Endothelial cell of umbilical vein (primary cell): Measurements from ENCODE around the gene HOXB2. TPM values are rescaled to one million over a fixed set of nuclear protein-coding genes. Genes with fewer than 3 reads are reported as not detected.

ENCODE experiments used
- BruUV-seq: library from RNA; stranded (reverse); fragments of 400-500 nt; replicated peaks from 2 replicates; lab custom pipeline; 2021; lab: Mats Ljungman, UMichigan
- CTCF ChIA-PET: fragments of 300-600, 350-600 bp; sonication (Branson Sonifier 250); formaldehyde crosslinking; loops from one replicate; lab custom pipeline; 2021; ENCODE audit warnings: antibody characterized with exemption, inconsistent platforms; lab: Charles Lee
- POLR2A ChIA-PET: fragments of 300-600, 350-600 bp; sonication (Branson Sonifier 250); formaldehyde crosslinking; loops from one replicate; lab custom pipeline; 2021; ENCODE audit warnings: antibody characterized with exemption, inconsistent platforms; lab: Charles Lee
- DNase-seq: peaks from one replicate; pipeline ENCODE4 v3.0.0-alpha.2; 2011; ENCODE audit warnings: low read depth, low spot score
- FAIRE-seq: peaks from 2 replicates; lab custom pipeline; 2011; peaks lifted over from hg19 to GRCh38; lab: Jason Lieb, UNC
- H2AFZ ChIP-seq: 2 replicates; pipeline ENCODE4 v1.6.0; 2012; ENCODE audit warnings: low read depth, low read length, control low read depth, inconsistent platforms
- H3K27ac ChIP-seq: 2 replicates; pipeline ENCODE4 v1.5.1; 2011; ENCODE audit warnings: low read depth, mild to moderate bottlenecking, control low read depth, low read length, moderate library complexity; ENCODE audit not compliant: insufficient read depth
- H3K27me3 ChIP-seq, 2 experiments: 2 replicates each; pipeline versions ENCODE4 v1.6.0 to v1.6.1; 2011; ENCODE audit warnings: low read length in 2 of 2, mixed read lengths in 1 of 2; ENCODE audit not compliant: control insufficient read depth in 2 of 2, insufficient read depth in 2 of 2
- H3K36me3 ChIP-seq, 2 experiments: 2 replicates in 1 of 2; 3 replicates in 1 of 2; pipeline ENCODE4 v1.5.1; 2011; ENCODE audit warnings: low read length in 2 of 2, mild to moderate bottlenecking in 1 of 2, moderate library complexity in 1 of 2; ENCODE audit not compliant: control insufficient read depth in 2 of 2, insufficient read depth in 2 of 2; ENCODE audit errors: extremely low read depth in 1 of 2
- H3K4me1 ChIP-seq: 3 replicates; pipeline ENCODE4 v1.5.1; 2011; ENCODE audit warnings: mild to moderate bottlenecking, low read length; ENCODE audit not compliant: control insufficient read depth, insufficient read depth; ENCODE audit errors: extremely low read depth
- H3K4me2 ChIP-seq: 2 replicates; pipeline ENCODE4 v1.6.1; 2011; ENCODE audit warnings: low read length, control low read depth, mixed read lengths; ENCODE audit not compliant: insufficient read depth
- H3K4me3 ChIP-seq, 3 experiments: fragments of 200-600 bp in 1 of 3; sonication (generic), shearing (Covaris generic) in 1 of 3; replicated peaks in 1 of 3; 2 replicates each; pipeline ENCODE4 v1.5.1; 2011 to 2016; ENCODE audit warnings: control low read depth in 3 of 3, low read length in 3 of 3, mild to moderate bottlenecking in 2 of 3, inconsistent platforms in 1 of 3, low read depth in 1 of 3, moderate library complexity in 1 of 3; ENCODE audit not compliant: insufficient read depth in 1 of 3
- H3K79me2 ChIP-seq: 2 replicates; pipeline ENCODE4 v1.6.0; 2012; ENCODE audit warnings: low read length, inconsistent platforms; ENCODE audit not compliant: control insufficient read depth, insufficient read depth
- H3K9ac ChIP-seq: replicated peaks from 2 replicates; pipeline ENCODE3; 2011; ENCODE audit warnings: low read length, control low read depth; ENCODE audit not compliant: insufficient read depth; ENCODE audit errors: extremely low read depth
- H3K9me1 ChIP-seq: replicated peaks from 3 replicates; pipeline ENCODE4 v1.6.0; 2011; ENCODE audit warnings: mild to moderate bottlenecking, low read length; ENCODE audit not compliant: control insufficient read depth, insufficient read depth; ENCODE audit errors: extremely low read depth
- H3K9me3 ChIP-seq: replicated peaks from 2 replicates; pipeline ENCODE4 v1.5.1; 2012; ENCODE audit warnings: low read length, inconsistent platforms; ENCODE audit not compliant: control insufficient read depth, insufficient read depth
- H4K20me1 ChIP-seq: replicated peaks from 2 replicates; pipeline ENCODE3; 2011; ENCODE audit warnings: mild to moderate bottlenecking, low read length; ENCODE audit not compliant: control insufficient read depth, insufficient read depth; ENCODE audit errors: extremely low read depth
- EZH2 ChIP-seq: IDR thresholded peaks from 2 replicates; pipeline ENCODE4 v1.6.1; 2012; ENCODE audit warnings: borderline replicate concordance, low read depth, mild to moderate bottlenecking, moderate library complexity, low read length, inconsistent platforms; ENCODE audit not compliant: severe bottlenecking
- FOS ChIP-seq: IDR thresholded peaks from 2 replicates; pipeline ENCODE4 v1.6.1; 2011; ENCODE audit warnings: mild to moderate bottlenecking, low read length, moderate library complexity, borderline replicate concordance; ENCODE audit not compliant: insufficient read depth
- GATA2 ChIP-seq: IDR thresholded peaks from 2 replicates; pipeline ENCODE4 v1.7.0; 2011; ENCODE audit warnings: low read depth, mild to moderate bottlenecking, moderate library complexity, mixed read lengths, low read length; ENCODE audit not compliant: insufficient read length, insufficient read depth
- JUN ChIP-seq: IDR thresholded peaks from 2 replicates; pipeline ENCODE4 v1.6.1; 2011; ENCODE audit warnings: borderline replicate concordance, low read depth; ENCODE audit not compliant: insufficient read length, insufficient read depth
- MYC ChIP-seq: IDR thresholded peaks from one replicate; pipeline ENCODE4 v1.6.1; 2011; ENCODE audit warnings: mild to moderate bottlenecking, low read depth, low read length
- POLR2A ChIP-seq: IDR thresholded peaks from 2 replicates; pipeline ENCODE4 v1.6.1; 2012; ENCODE audit warnings: low read depth, mild to moderate bottlenecking, control low read depth, low read length
- POLR2AphosphoS5 ChIP-seq: IDR thresholded peaks from 2 replicates; pipeline ENCODE4 v1.6.1; 2012; ENCODE audit warnings: low read depth, mild to moderate bottlenecking, control low read depth, low read length, moderate library complexity; ENCODE audit not compliant: insufficient read depth
- dilution Hi-C: fragments of 300-500 bp; cut with MboI; formaldehyde crosslinking; loops from one replicate; pipeline ENCODE4 v1.15.0; 2019; ENCODE audit warnings: low sequenced_read_pairs; ENCODE audit not compliant: extremely low pct_ligation_motif_present
- intact Hi-C: fragments of 100-400 bp; cut with micrococcal nuclease; formaldehyde crosslinking; loops from one replicate; pipeline ENCODE4 v1.10.0; 2022
- polyA plus RNA-seq, 4 experiments: library from polyadenylated mRNA; depleted of rRNA in 3 of 4; stranded (reverse) in 3 of 4; unstranded in 1 of 4; fragments of >200 nt; gene quantifications; 2 replicates each; pipeline versions ENCODE4 v1.2.1 to v1.2.3, GENCODE V29; 2011 to 2012; ENCODE audit warnings: missing spikeins in 1 of 4
- total RNA-seq: library from RNA; stranded (reverse); gene quantifications from 2 replicates; pipeline ENCODE4 v1.2.3, GENCODE V29; 2021
- TF ChIP-seq, protein P1 (sequence below), 2 donors: IDR thresholded peaks; 1 replicate in 1 of 2; 2 replicates in 1 of 2; pipeline ENCODE4 v1.5.1; 2011; ENCODE audit warnings: low read length in 2 of 2, mild to moderate bottlenecking in 2 of 2, moderate library complexity in 2 of 2, control low read depth in 1 of 2, inconsistent platforms in 1 of 2, low read depth in 1 of 2; ENCODE audit not compliant: insufficient read depth in 1 of 2; ENCODE audit errors: extremely low read depth in 1 of 2
- TF ChIP-seq, protein P2 (sequence below): IDR thresholded peaks from 2 replicates; pipeline ENCODE4 v1.6.1; 2011; ENCODE audit not compliant: insufficient read depth, insufficient read length

Gene HOXB2
- total and polyA plus RNA-seq, 2 donors (not counting 3 experiments of a cell fraction or from before 2014, with no cell fraction given): 14.1 to 23.3 TPM

DNA sequence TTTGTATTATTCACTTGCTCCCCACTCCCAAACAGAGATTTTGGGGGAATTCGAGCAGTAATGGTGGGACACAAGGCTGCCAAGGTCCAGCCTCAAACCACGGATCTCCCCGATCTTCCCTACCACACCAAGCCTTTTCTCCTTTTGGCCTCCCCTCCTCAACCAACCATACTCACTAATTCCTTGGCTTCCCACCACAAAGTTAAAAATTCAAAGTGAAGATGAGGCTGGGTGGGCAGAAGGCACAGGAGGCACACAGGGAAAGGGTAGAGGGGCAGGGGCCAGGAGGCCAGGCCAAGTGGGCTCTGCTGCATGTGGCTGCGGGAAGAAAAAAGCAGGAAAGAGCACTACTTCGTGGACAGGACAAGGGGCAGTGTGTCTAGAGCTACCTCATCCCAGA is 18.0 kb upstream of the HOXB2 start:
- H3K9me3 ChIP-seq: no peaks in the 10 kb centered on the region
- FAIRE-seq (no peak), DNase-seq (no peak)
- H3K36me3 ChIP-seq: peaks cover 0 to 5% of the 10 kb centered on the region in 2 experiments
- dilution Hi-C loops (no loop called here), intact Hi-C loops (loop anchor here (2.0 kb wide), 1 partner anchor 14 kb away; no protein-coding TSS in a partner anchor)
- ChIA-PET POLR2A (no interaction called here), CTCF (interaction anchor here (1.1 kb wide), 1 partner anchor 15 kb away, joined by 3 read pairs; the partner anchor contains the start of gene HOXB4)
- H3K9ac ChIP-seq: no peak overlapping the region
- TF ChIP-seq, protein P1, sequence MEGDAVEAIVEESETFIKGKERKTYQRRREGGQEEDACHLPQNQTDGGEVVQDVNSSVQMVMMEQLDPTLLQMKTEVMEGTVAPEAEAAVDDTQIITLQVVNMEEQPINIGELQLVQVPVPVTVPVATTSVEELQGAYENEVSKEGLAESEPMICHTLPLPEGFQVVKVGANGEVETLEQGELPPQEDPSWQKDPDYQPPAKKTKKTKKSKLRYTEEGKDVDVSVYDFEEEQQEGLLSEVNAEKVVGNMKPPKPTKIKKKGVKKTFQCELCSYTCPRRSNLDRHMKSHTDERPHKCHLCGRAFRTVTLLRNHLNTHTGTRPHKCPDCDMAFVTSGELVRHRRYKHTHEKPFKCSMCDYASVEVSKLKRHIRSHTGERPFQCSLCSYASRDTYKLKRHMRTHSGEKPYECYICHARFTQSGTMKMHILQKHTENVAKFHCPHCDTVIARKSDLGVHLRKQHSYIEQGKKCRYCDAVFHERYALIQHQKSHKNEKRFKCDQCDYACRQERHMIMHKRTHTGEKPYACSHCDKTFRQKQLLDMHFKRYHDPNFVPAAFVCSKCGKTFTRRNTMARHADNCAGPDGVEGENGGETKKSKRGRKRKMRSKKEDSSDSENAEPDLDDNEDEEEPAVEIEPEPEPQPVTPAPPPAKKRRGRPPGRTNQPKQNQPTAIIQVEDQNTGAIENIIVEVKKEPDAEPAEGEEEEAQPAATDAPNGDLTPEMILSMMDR (IDR thresholded peaks at IDR 0.05; ENCODE audit: extremely low read depth in 1 of 2, insufficient read depth in 1 of 2, low read depth in 1 of 2, low read length in 2 of 2): no peak
- TF ChIP-seq FOS (no peak), EZH2 (no peak), POLR2A (no peak), MYC (no peak), GATA2 (no peak), JUN (no peak), POLR2AphosphoS5 (no peak)
- TF ChIP-seq, protein P2, sequence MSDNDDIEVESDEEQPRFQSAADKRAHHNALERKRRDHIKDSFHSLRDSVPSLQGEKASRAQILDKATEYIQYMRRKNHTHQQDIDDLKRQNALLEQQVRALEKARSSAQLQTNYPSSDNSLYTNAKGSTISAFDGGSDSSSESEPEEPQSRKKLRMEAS: no peak
- no peak overlapping the region for H3K4me2 ChIP-seq
- H2AFZ ChIP-seq: no peak overlapping the region
- peaks cover 75% of the 10 kb centered on the region for H3K79me2 ChIP-seq
- H3K4me3 ChIP-seq: no peak overlapping the region
- BruUV-seq: no TSS peak
- H3K27ac ChIP-seq: no peak overlapping the region
- H4K20me1 ChIP-seq: no peaks in the 10 kb centered on the region
- H3K27me3 ChIP-seq: no peaks in the 10 kb centered on the region
- no peaks in the 10 kb centered on the region for H3K9me1 ChIP-seq
- peaks cover 32% of the 10 kb centered on the region for H3K4me1 ChIP-seq
